ENCODE results near the gene CCDC88C.
"Not testable (repeated sequence)": the region's sequence is repeated elsewhere in the genome, so short reads cannot be mapped to it uniquely, and the experiment has no call there.

The CCDC88C gene

GRCh38 chr14:91415794-91416743 is 1.6 kb downstream of the CCDC88C start:
- DNase-seq: peak; percentile 81

GRCh38 chr14:91414475-91414833 is 3.2 kb downstream of the CCDC88C start:
- no peak for DNase-seq

- no peak for DNase-seq
Measured at GRCh38 chr14:91413547-91414474, 3.8 kb downstream of the CCDC88C start.

GRCh38 chr14:91412939-91413338 is 4.7 kb downstream of the CCDC88C start:
- no peak for DNase-seq

GRCh38 chr14:91410771-91411536 is 6.7 kb downstream of the CCDC88C start:
- DNase-seq: no peak

- DNase-seq: peak; percentile 44
Measured at GRCh38 chr14:91409928-91410718, 7.5 kb downstream of the CCDC88C start.

- not testable (repeated sequence) for DNase-seq
Measured at GRCh38 chr14:91409240-91409639, 8.4 kb downstream of the CCDC88C start.

- DNase-seq: no peak
Measured at GRCh38 chr14:91406982-91407381, 10.6 kb downstream of the CCDC88C start.

- DNase-seq: no peak
Measured at GRCh38 chr14:91406451-91406850, 11.2 kb downstream of the CCDC88C start.

GRCh38 chr14:91405724-91406435 is 11.7 kb downstream of the CCDC88C start:
- no peak for DNase-seq

GRCh38 chr14:91405241-91405721 is 12.3 kb downstream of the CCDC88C start:
- DNase-seq: peak; percentile 74

GRCh38 chr14:91402771-91403600 is 14.6 kb downstream of the CCDC88C start:
- DNase-seq: no peak

- no peak for DNase-seq
Measured at GRCh38 chr14:91402348-91402747, 15.3 kb downstream of the CCDC88C start.

GRCh38 chr14:91401751-91402150 is 15.9 kb downstream of the CCDC88C start:
- DNase-seq: no peak

GRCh38 chr14:91400696-91401095 is 16.9 kb downstream of the CCDC88C start:
- DNase-seq: no peak

- DNase-seq: peak; percentile 48
Measured at GRCh38 chr14:91399868-91400640, 17.6 kb downstream of the CCDC88C start.

- DNase-seq: no peak
Measured at GRCh38 chr14:91398707-91399106, 18.9 kb downstream of the CCDC88C start.

GRCh38 chr14:91397965-91398591 is 19.5 kb downstream of the CCDC88C start:
- DNase-seq: no peak
